Measurements from ENCODE around the gene UBE2L3.

UBE2L3 gene

DNA sequence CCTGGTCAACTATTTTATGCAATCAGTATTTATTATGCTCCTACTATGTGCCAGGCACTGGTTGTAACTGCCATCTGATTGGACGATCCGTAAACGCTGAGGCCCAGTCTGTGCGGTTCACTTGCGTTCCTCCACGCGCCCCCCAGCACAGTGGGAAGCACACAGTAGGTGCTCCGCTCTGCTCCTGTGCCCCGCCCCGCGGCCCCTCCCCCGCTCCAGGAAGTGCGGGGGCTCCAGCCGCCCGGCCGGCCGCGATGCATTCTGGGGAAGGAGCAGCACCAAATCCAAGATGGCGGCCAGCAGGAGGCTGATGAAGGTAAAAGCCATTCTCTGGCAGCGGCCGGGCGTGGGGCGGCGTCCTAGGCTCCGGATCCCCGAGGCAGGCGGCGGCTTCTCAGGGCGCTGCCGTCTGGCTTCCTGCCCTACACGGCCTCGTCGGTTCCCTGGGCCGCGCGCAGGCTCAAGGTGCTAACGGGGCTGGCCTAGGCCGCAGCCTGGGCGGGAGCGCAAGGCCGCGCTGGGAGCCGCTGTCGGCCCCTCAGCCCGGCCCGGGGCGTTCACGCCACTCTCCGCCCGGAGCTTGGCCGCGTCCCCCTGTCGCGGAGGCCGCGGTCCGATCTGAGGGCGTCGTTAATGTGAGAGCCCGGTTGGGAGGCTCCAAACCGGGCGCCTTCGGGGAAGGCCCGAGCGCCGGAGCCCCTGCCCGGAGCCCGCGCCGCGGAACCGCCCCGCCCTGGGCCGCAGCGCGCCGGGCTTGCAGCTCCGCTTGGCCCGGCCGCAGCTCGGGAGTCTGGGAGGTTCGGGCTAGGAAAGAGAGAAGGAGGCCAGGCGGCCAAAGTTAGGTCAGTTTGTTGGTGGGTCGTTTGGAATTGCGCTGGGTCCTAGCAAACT, at the start of gene UBE2L3 (continued):
- TF ChIP-seq CTCF (tag by site-specific recombination; IDR thresholded peaks at IDR 0.05) (no peak), PRDM2 (tag by site-specific recombination; IDR thresholded peaks at IDR 0.05; ENCODE audit: borderline replicate concordance) (no peak), ZSCAN16 (tag by site-specific recombination; IDR thresholded peaks at IDR 0.05) (peak; percentile 79), ZFP37 (tag by site-specific recombination; IDR thresholded peaks at IDR 0.05) (0 out of 2 replicates have a peak, but pooled peaks have one; percentile 62), ZNF623 (tag by site-specific recombination; IDR thresholded peaks at IDR 0.05) (peak; percentile 12), ZNF280C (tag by site-specific recombination; IDR thresholded peaks at IDR 0.05) (no peak), ZNF121 (tag by site-specific recombination; IDR thresholded peaks at IDR 0.05) (peak; percentile 38; the same call in 1 of the 2 replicates), ZNF837 (tag by site-specific recombination; IDR thresholded peaks at IDR 0.05) (no peak), ZFHX2 (tag by site-specific recombination; conservative IDR thresholded peaks at IDR 0.05) (peak; percentile 84), HOXA7 (CRISPR knock-in tag; IDR thresholded peaks at IDR 0.05; ENCODE audit: borderline replicate concordance) (0 out of 2 replicates have a peak, but pooled peaks have one; percentile 47), KLF10 (tag by site-specific recombination; IDR thresholded peaks at IDR 0.05) (peak; percentile 40; the same call in 1 of the 2 replicates), ZBTB1 (tag by site-specific recombination; IDR thresholded peaks at IDR 0.05) (peak; percentile 40; the same call in 1 of the 2 replicates), ZNF76 (tag by site-specific recombination; IDR thresholded peaks at IDR 0.05; ENCODE audit: borderline replicate concordance, low read depth) (peak; percentile 95), GFI1B (tag by site-specific recombination; IDR thresholded peaks at IDR 0.05) (no peak), ZNF169 (tag by site-specific recombination; IDR thresholded peaks at IDR 0.05) (0 out of 2 replicates have a peak, but pooled peaks have one; percentile 61), ZNF140 (tag by site-specific recombination; IDR thresholded peaks at IDR 0.05) (no peak), ZNF777 (tag by site-specific recombination; IDR thresholded peaks at IDR 0.05; ENCODE audit: borderline replicate concordance) (no peak; the same call in 1 of the 2 replicates), ZNF596 (tag by site-specific recombination; IDR thresholded peaks at IDR 0.05) (no peak), ZNF221 (tag by site-specific recombination; IDR thresholded peaks at IDR 0.05; ENCODE audit: borderline replicate concordance) (no peak), ZSCAN18 (tag by site-specific recombination; IDR thresholded peaks at IDR 0.05) (0 out of 2 replicates have a peak, but pooled peaks have one; percentile 38), BCL11A (tag by site-specific recombination; IDR thresholded peaks at IDR 0.05; ENCODE audit: low read depth) (no peak), ZNF341 (tag by site-specific recombination; IDR thresholded peaks at IDR 0.05; ENCODE audit: low read depth) (peak; percentile 52; the same call in 1 of the 2 replicates), ZNF624 (tag by site-specific recombination; IDR thresholded peaks at IDR 0.05) (no peak), ZNF214 (tag by site-specific recombination; IDR thresholded peaks at IDR 0.05; ENCODE audit: borderline replicate concordance) (no peak), ZNF211 (tag by site-specific recombination; IDR thresholded peaks at IDR 0.05; ENCODE audit: low read depth) (no peak)
- TF ChIP-seq, protein P1, sequence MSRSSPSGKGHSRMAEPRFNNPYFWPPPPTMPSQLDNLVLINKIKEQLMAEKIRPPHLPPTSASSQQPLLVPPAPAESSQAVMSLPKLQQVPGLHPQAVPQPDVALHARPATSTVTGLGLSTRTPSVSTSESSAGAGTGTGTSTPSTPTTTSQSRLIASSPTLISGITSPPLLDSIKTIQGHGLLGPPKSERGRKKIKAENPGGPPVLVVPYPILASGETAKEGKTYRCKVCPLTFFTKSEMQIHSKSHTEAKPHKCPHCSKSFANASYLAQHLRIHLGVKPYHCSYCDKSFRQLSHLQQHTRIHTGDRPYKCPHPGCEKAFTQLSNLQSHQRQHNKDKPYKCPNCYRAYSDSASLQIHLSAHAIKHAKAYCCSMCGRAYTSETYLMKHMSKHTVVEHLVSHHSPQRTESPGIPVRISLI (tag by site-specific recombination; IDR thresholded peaks at IDR 0.05) = no peak

Measured in HEK293 (cell line).